ENCODE data around the gene GAK.

The GAK gene

GRCh38 chr4:836003-836511, 96.1 kb downstream of the GAK start:
- peaks cover 4% of the 10 kb centered on the region for H3K4me1 Mint-ChIP-seq
- H3K36me3 Mint-ChIP-seq = peaks cover 5% of the 10 kb centered on the region
- no peak overlapping the region for H3K4me3 Mint-ChIP-seq
- DNase-seq (ENCODE audit: low spot score in 2 of 2) = no peak
- ATAC-seq (ENCODE audit: low read depth) = no peak
- peaks cover 7% of the 10 kb centered on the region for H3K9me3 Mint-ChIP-seq
- H3K27me3 Mint-ChIP-seq = peaks cover 4% of the 10 kb centered on the region
- H3K27ac Mint-ChIP-seq = no peak overlapping the region

GRCh38 chr4:835148-836002, 96.7 kb downstream of the GAK start:
- Mint-ChIP-seq H3K27ac (no peak overlapping the region), H3K4me1 (peaks cover 4% of the 10 kb centered on the region), H3K4me3 (no peak overlapping the region), H3K27me3 (peaks cover 5% of the 10 kb centered on the region), H3K9me3 (peaks cover 7% of the 10 kb centered on the region), H3K36me3 (peaks cover 5% of the 10 kb centered on the region)
- ATAC-seq (ENCODE audit: low read depth) (no peak), DNase-seq (ENCODE audit: low spot score in 2 of 2) (no peak)

- H3K4me3 Mint-ChIP-seq = no peak overlapping the region
- no peak for ATAC-seq (ENCODE audit: low read depth)
- H3K4me1 Mint-ChIP-seq = peaks cover 4% of the 10 kb centered on the region
- H3K27me3 Mint-ChIP-seq = peaks cover 7% of the 10 kb centered on the region
- peaks cover 6% of the 10 kb centered on the region for H3K9me3 Mint-ChIP-seq
- DNase-seq (ENCODE audit: low spot score in 2 of 2) = no peak
- H3K36me3 Mint-ChIP-seq = peaks cover 5% of the 10 kb centered on the region
- H3K27ac Mint-ChIP-seq = no peak overlapping the region
Measured at GRCh38 chr4:834368-835147, 97.6 kb downstream of the GAK start.

GRCh38 chr4:833731-834367, 98.3 kb downstream of the GAK start:
- Mint-ChIP-seq H3K4me3 (no peak overlapping the region), H3K27me3 (peaks cover 7% of the 10 kb centered on the region), H3K4me1 (peaks cover 4% of the 10 kb centered on the region), H3K9me3 (peaks cover 6% of the 10 kb centered on the region), H3K36me3 (peaks cover 5% of the 10 kb centered on the region), H3K27ac (no peak overlapping the region)
- DNase-seq (ENCODE audit: low spot score in 2 of 2) = no peak
- no peak for ATAC-seq (ENCODE audit: low read depth)

GRCh38 chr4:833156-833555, 99.0 kb downstream of the GAK start:
- DNase-seq (ENCODE audit: low spot score in 2 of 2) = no peak
- H3K4me1 Mint-ChIP-seq = peaks cover 5% of the 10 kb centered on the region
- H3K9me3 Mint-ChIP-seq = peaks cover 6% of the 10 kb centered on the region

GRCh38 chr4:832536-832935, 99.6 kb downstream of the GAK start:
- ATAC-seq (ENCODE audit: low read depth) = no peak
- Mint-ChIP-seq H3K27ac (no peak overlapping the region), H3K4me1 (peaks cover 8% of the 10 kb centered on the region), H3K9me3 (peaks cover 1% of the 10 kb centered on the region), H3K4me3 (no peak overlapping the region), H3K27me3 (peaks cover 12% of the 10 kb centered on the region), H3K36me3 (peaks cover 4% of the 10 kb centered on the region)
- DNase-seq (ENCODE audit: low spot score in 2 of 2) = no peak

More at GRCh38 chr4:833156-833555, 99.0 kb downstream of the GAK start:
- no peak for ATAC-seq (ENCODE audit: low read depth)
- Mint-ChIP-seq H3K4me3 (no peak overlapping the region), H3K27me3 (peaks cover 9% of the 10 kb centered on the region), H3K36me3 (peaks cover 5% of the 10 kb centered on the region), H3K27ac (no peak overlapping the region)

GRCh38 chr4:832108-832507, 100.0 kb downstream of the GAK start:
- no peak for ATAC-seq (ENCODE audit: low read depth)
- H3K9me3 Mint-ChIP-seq = no peaks in the 10 kb centered on the region
- H3K27me3 Mint-ChIP-seq = peaks cover 12% of the 10 kb centered on the region
- H3K27ac Mint-ChIP-seq = no peak overlapping the region
- DNase-seq (ENCODE audit: low spot score in 2 of 2) = no peak
- peaks cover 8% of the 10 kb centered on the region for H3K4me1 Mint-ChIP-seq
- no peak overlapping the region for H3K4me3 Mint-ChIP-seq
- H3K36me3 Mint-ChIP-seq = peaks cover 3% of the 10 kb centered on the region

GRCh38 chr4:831483-831805, 100.7 kb downstream of the GAK start:
- Mint-ChIP-seq H3K27me3 (peaks cover 12% of the 10 kb centered on the region), H3K4me1 (peaks cover 8% of the 10 kb centered on the region), H3K36me3 (peaks cover 3% of the 10 kb centered on the region), H3K27ac (no peak overlapping the region), H3K4me3 (no peak overlapping the region), H3K9me3 (no peaks in the 10 kb centered on the region)
- DNase-seq (ENCODE audit: low spot score in 2 of 2) = no peak
- ATAC-seq (ENCODE audit: low read depth) = no peak

- Mint-ChIP-seq H3K9me3 (no peaks in the 10 kb centered on the region), H3K4me1 (peaks cover 8% of the 10 kb centered on the region), H3K27me3 (peaks cover 12% of the 10 kb centered on the region), H3K27ac (no peak overlapping the region), H3K4me3 (no peak overlapping the region), H3K36me3 (peaks cover 3% of the 10 kb centered on the region)
- DNase-seq (ENCODE audit: low spot score in 2 of 2) (no peak), ATAC-seq (ENCODE audit: low read depth) (no peak)
Measured at GRCh38 chr4:830601-831482, 101.3 kb downstream of the GAK start.

GRCh38 chr4:829761-830600, 102.1 kb downstream of the GAK start:
- Mint-ChIP-seq H3K4me1 (peaks cover 8% of the 10 kb centered on the region), H3K27me3 (peaks cover 12% of the 10 kb centered on the region), H3K4me3 (no peak overlapping the region), H3K27ac (no peak overlapping the region), H3K36me3 (peaks cover 3% of the 10 kb centered on the region), H3K9me3 (no peaks in the 10 kb centered on the region)
- ATAC-seq (ENCODE audit: low read depth) = no peak
- DNase-seq (ENCODE audit: low spot score in 2 of 2) = no peak

- no peak for DNase-seq (ENCODE audit: low spot score in 2 of 2)
- Mint-ChIP-seq H3K36me3 (peaks cover 3% of the 10 kb centered on the region), H3K27me3 (peaks cover 14% of the 10 kb centered on the region), H3K27ac (no peak overlapping the region), H3K4me3 (no peak overlapping the region), H3K4me1 (peaks cover 8% of the 10 kb centered on the region), H3K9me3 (no peaks in the 10 kb centered on the region)
- ATAC-seq (ENCODE audit: low read depth) = no peak
Measured at GRCh38 chr4:829291-829690, 102.8 kb downstream of the GAK start.

- no peak for DNase-seq (ENCODE audit: low spot score in 2 of 2)
- no peak for ATAC-seq (ENCODE audit: low read depth)
- Mint-ChIP-seq H3K9me3 (no peaks in the 10 kb centered on the region), H3K36me3 (peaks cover 3% of the 10 kb centered on the region), H3K27ac (no peak overlapping the region), H3K4me3 (no peak overlapping the region), H3K27me3 (peaks cover 14% of the 10 kb centered on the region), H3K4me1 (peaks cover 8% of the 10 kb centered on the region)
Measured at GRCh38 chr4:828641-829271, 103.4 kb downstream of the GAK start.
